ENCODE data around the gene ATXN7L1.

Gene ATXN7L1

GRCh38 chr7:105614341-105614840 is 262.0 kb downstream of the ATXN7L1 start:
- no peak overlapping the region for H3K4me3 ChIP-seq (ENCODE audit: low read depth, low read length)
- no peak for TF ChIP-seq CTCF (IDR thresholded peaks at IDR 0.05; ENCODE audit: low read depth, low read length)
- in situ Hi-C loops (cut with HindIII; ENCODE audit: low sequenced_read_pairs): no loop called here
- no peak for DNase-seq (ENCODE audit: low read depth, low spot score)

GRCh38 chr7:105613611-105614330 is 262.6 kb downstream of the ATXN7L1 start:
- TF ChIP-seq CTCF (IDR thresholded peaks at IDR 0.05; ENCODE audit: low read depth, low read length): no peak

GRCh38 chr7:105612806-105613205 is 263.6 kb downstream of the ATXN7L1 start:
- in situ Hi-C loops (cut with HindIII; ENCODE audit: low sequenced_read_pairs): no loop called here
- no peak for DNase-seq (ENCODE audit: low read depth, low spot score)
- no peak for TF ChIP-seq CTCF (IDR thresholded peaks at IDR 0.05; ENCODE audit: low read depth, low read length)
- no peak overlapping the region for H3K4me3 ChIP-seq (ENCODE audit: low read depth, low read length)

More at GRCh38 chr7:105613611-105614330, 262.6 kb downstream of the ATXN7L1 start:
- no peak overlapping the region for H3K4me3 ChIP-seq (ENCODE audit: low read depth, low read length)
- no peak for DNase-seq (ENCODE audit: low read depth, low spot score)
- in situ Hi-C loops (cut with HindIII; ENCODE audit: low sequenced_read_pairs): no loop called here

GRCh38 chr7:105611856-105612775 is 264.3 kb downstream of the ATXN7L1 start:
- peak; percentile 59 for DNase-seq (ENCODE audit: low read depth, low spot score)
- in situ Hi-C loops (cut with HindIII; ENCODE audit: low sequenced_read_pairs): no loop called here
- H3K4me3 ChIP-seq (ENCODE audit: low read depth, low read length): no peak overlapping the region
- TF ChIP-seq CTCF (IDR thresholded peaks at IDR 0.05; ENCODE audit: low read depth, low read length): no peak

- no peak for DNase-seq (ENCODE audit: low read depth, low spot score)
- in situ Hi-C loops (cut with HindIII; ENCODE audit: low sequenced_read_pairs): no loop called here
- no peak for TF ChIP-seq CTCF (IDR thresholded peaks at IDR 0.05; ENCODE audit: low read depth, low read length)
- H3K4me3 ChIP-seq (ENCODE audit: low read depth, low read length): no peak overlapping the region
Measured at GRCh38 chr7:105610165-105610930, 266.1 kb downstream of the ATXN7L1 start.

Data from astrocyte of the spinal cord (primary cell).